Fibroblast of lung (primary cell): ENCODE measurements around the gene BHLHA9.

Source experiments
- CTCF ChIP-seq, 2 donors: IDR thresholded peaks in 1 of 2; conservative IDR thresholded peaks in 1 of 2; 1 replicate in 1 of 2; 2 replicates in 1 of 2; pipeline ENCODE4 v1.5.1; 2011 to 2012; ENCODE audit warnings: low read length in 2 of 2, control low read depth in 1 of 2, inconsistent platforms in 1 of 2, low read depth in 1 of 2, mild to moderate bottlenecking in 1 of 2
- EZH2 ChIP-seq: IDR thresholded peaks from 2 replicates; pipeline ENCODE4 v1.5.1; 2012; ENCODE audit warnings: low read length, control low read depth, mild to moderate bottlenecking; ENCODE audit errors: missing control alignments

GRCh38 chr17:1226308-1226707, 43.9 kb upstream of the BHLHA9 start:
- TF ChIP-seq EZH2 (no peak), CTCF (conservative IDR thresholded peaks at IDR 0.05 in 1 of 2, IDR thresholded peaks at IDR 0.05 in 1 of 2; ENCODE audit: low read depth in 1 of 2, low read length in 2 of 2) (no peak)
